ENCODE measurements around the gene PPM1H. TPM values are rescaled to one million over a fixed set of nuclear protein-coding genes. Genes with fewer than 3 reads are reported as not detected.
"Not testable (repeated sequence)": the region's sequence is repeated elsewhere in the genome, so short reads cannot be mapped to it uniquely, and the experiment has no call there.

Gene PPM1H
- total and polyA plus RNA-seq, 2 of the 8 experiments (the other 6 are each of a cell fraction or from before 2014, with no cell fraction given), result 16.4 to 36.1 TPM

DNA sequence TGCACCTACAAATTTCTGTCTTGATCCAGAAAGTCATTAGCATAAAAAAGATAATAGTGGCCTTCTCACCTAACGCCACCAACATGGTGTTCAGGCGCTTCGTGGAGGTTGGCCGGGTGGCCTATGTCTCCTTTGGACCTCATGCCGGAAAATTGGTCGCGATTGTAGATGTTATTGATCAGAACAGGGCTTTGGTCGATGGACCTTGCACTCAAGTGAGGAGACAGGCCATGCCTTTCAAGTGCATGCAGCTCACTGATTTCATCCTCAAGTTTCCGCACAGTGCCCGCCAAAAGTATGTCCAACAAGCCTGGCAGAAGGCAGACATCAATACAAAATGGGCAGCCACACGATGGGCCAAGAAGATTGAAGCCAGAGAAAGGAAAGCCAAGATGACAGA, 30.3 kb upstream of the PPM1H start:
- POLR2A ChIA-PET (ENCODE audit: partially characterized antibody); H3K4me2 ChIP-seq (ENCODE audit: insufficient read depth in 1 of 2, low read depth in 2 of 2, low read length in 2 of 2); H2BK120ac ChIP-seq (replicated peaks; ENCODE audit: low read depth, low read length); H3K27ac ChIP-seq (ENCODE audit: low read depth, low read length); H2BK20ac ChIP-seq (ENCODE audit: low read length); H3K9ac ChIP-seq (replicated peaks in 1 of 4; ENCODE audit: extremely low read depth in 1 of 4, low read depth in 3 of 4, low read length in 3 of 4); H2BK5ac ChIP-seq (ENCODE audit: low read depth, low read length); FAIRE-seq; H4K8ac ChIP-seq (ENCODE audit: extremely low read depth, insufficient read depth, low read length); CTCF ChIA-PET (ENCODE audit: partially characterized antibody); H3K23ac ChIP-seq (ENCODE audit: insufficient read length); H3K18ac ChIP-seq (ENCODE audit: extremely low read depth, low read length); H2BK15ac ChIP-seq (ENCODE audit: low read length); DNase-seq (ENCODE audit: low read depth in 1 of 2, low spot score in 2 of 2); H3K9me3 ChIP-seq (ENCODE audit: insufficient read depth in 2 of 2, low read depth in 1 of 2, low read length in 1 of 2); H3K4me1 ChIP-seq (replicated peaks in 1 of 4; ENCODE audit: control insufficient read depth in 3 of 4, insufficient read depth in 4 of 4, low read length in 3 of 4); H2BK12ac ChIP-seq (ENCODE audit: low read depth, low read length); H2AFZ ChIP-seq (ENCODE audit: low read length); H2AK5ac ChIP-seq (ENCODE audit: low read depth, low read length); H3K56ac ChIP-seq (replicated peaks; ENCODE audit: insufficient read length, low read depth, low read length); H3K79me1 ChIP-seq (ENCODE audit: low read depth, low read length); H4K20me1 ChIP-seq (replicated peaks in 1 of 2; ENCODE audit: control insufficient read depth in 1 of 2, insufficient read depth in 2 of 2, low read length in 2 of 2); H3K27me3 ChIP-seq (replicated peaks in 1 of 4; ENCODE audit: control insufficient read depth in 3 of 4, extremely low read depth in 1 of 4, insufficient read depth in 3 of 4, low read length in 3 of 4); H3K14ac ChIP-seq (ENCODE audit: insufficient read length); H3K79me2 ChIP-seq (ENCODE audit: control insufficient read depth in 1 of 2, insufficient read depth in 2 of 2, low read length in 2 of 2); H3K23me2 ChIP-seq (ENCODE audit: low read depth, low read length); H3K36me3 ChIP-seq (ENCODE audit: control insufficient read depth in 2 of 4, insufficient read depth in 4 of 4, low read length in 3 of 4); H4K5ac ChIP-seq (ENCODE audit: insufficient read length, low read depth, low read length); H3K4ac ChIP-seq (replicated peaks; ENCODE audit: insufficient read length, low read depth, low read length); H4K91ac ChIP-seq (replicated peaks; ENCODE audit: insufficient read length, low read length); H3K4me3 ChIP-seq (ENCODE audit: extremely low read depth in 1 of 4, insufficient read depth in 2 of 4, low read depth in 3 of 4, low read length in 4 of 4): not testable (repeated sequence)
- WGBS, 2 experiments (ENCODE audit: extremely low coverage in 1 of 2, insufficient coverage in 1 of 2, insufficient read length in 1 of 2, insufficient replicate concordance in 2 of 2, low coverage in 1 of 2, low lambda C conversion rate in 2 of 2, missing lambda C conversion rate in 1 of 2), result 93% methylated on average over 11 of the region's 11 CpGs; no CpG with 5 or more reads in 1 of the 2 experiments
